Loucy (cell line): ENCODE results near the gene ZNF254.
"Not testable (repeated sequence)": the region's sequence is repeated elsewhere in the genome, so short reads cannot be mapped to it uniquely, and the experiment has no call there.

ENCODE experiments used
- H2AFZ ChIP-seq: fragments of 200-600 bp; sonication (generic); 2 replicates; pipeline ENCODE4 v1.6.0; 2016; ENCODE audit warnings: antibody characterized with exemption, mild to moderate bottlenecking, low read length, moderate library complexity
- H3F3A ChIP-seq: fragments of 200-600 bp; 2 replicates; pipeline ENCODE4 v1.6.0; 2016; ENCODE audit warnings: antibody characterized with exemption, low read depth, mild to moderate bottlenecking
- H3K27me3 ChIP-seq: fragments of 200-600 bp; sonication (generic); 2 replicates; pipeline ENCODE4 v1.6.1; 2014; ENCODE audit warnings: low read length, mild to moderate bottlenecking; ENCODE audit not compliant: insufficient read depth, poor library complexity, severe bottlenecking
- H3K36me3 ChIP-seq: fragments of 200-600 bp; sonication (generic); 2 replicates; pipeline ENCODE4 v1.6.1; 2016; ENCODE audit warnings: low read length; ENCODE audit not compliant: insufficient read depth
- H3K4me1 ChIP-seq: fragments of 200-600 bp; sonication (generic); 2 replicates; pipeline ENCODE4 v1.5.1; 2014; ENCODE audit warnings: low read length, mild to moderate bottlenecking; ENCODE audit not compliant: insufficient read depth, poor library complexity, severe bottlenecking
- H3K4me2 ChIP-seq: fragments of 200-600 bp; sonication (generic); 2 replicates; pipeline ENCODE4 v1.6.0; 2014; ENCODE audit warnings: antibody characterized with exemption, low read length, low read depth, mild to moderate bottlenecking; ENCODE audit not compliant: poor library complexity, severe bottlenecking
- H3K4me3 ChIP-seq: fragments of 200-600 bp; sonication (generic); 2 replicates; pipeline ENCODE4 v1.5.1; 2014; ENCODE audit warnings: low read length, mild to moderate bottlenecking, mixed read lengths; ENCODE audit not compliant: poor library complexity, severe bottlenecking
- H3K79me2 ChIP-seq: fragments of 200-600 bp; sonication (generic); 2 replicates; pipeline ENCODE4 v1.6.1; 2014; ENCODE audit warnings: low read length; ENCODE audit not compliant: insufficient read depth
- H3K9ac ChIP-seq: fragments of 200-600 bp; sonication (generic); 2 replicates; pipeline ENCODE4 v1.6.0; 2014; ENCODE audit warnings: mild to moderate bottlenecking, low read depth, low read length, moderate library complexity; ENCODE audit not compliant: poor library complexity, severe bottlenecking
- H3K9me2 ChIP-seq: fragments of 200-600 bp; sonication (generic); replicated peaks from 2 replicates; pipeline ENCODE4 v1.6.1; 2016; ENCODE audit warnings: low read depth, low read length, mixed read lengths
- H3K9me3 ChIP-seq: fragments of 200-600 bp; sonication (generic); 2 replicates; pipeline ENCODE4 v1.6.1; 2014; ENCODE audit warnings: mild to moderate bottlenecking, antibody characterized with exemption, low read length, low read depth; ENCODE audit not compliant: insufficient read depth
- H4K20me1 ChIP-seq: fragments of 200-600 bp; sonication (generic); 2 replicates; pipeline ENCODE4 v1.6.0; 2014; ENCODE audit warnings: antibody characterized with exemption, low read length, mild to moderate bottlenecking; ENCODE audit not compliant: insufficient read depth, poor library complexity, severe bottlenecking
- CTCF ChIP-seq: fragments of 200-600 bp; sonication (generic); conservative IDR thresholded peaks from 2 replicates; pipeline ENCODE4 v1.5.1; 2014; ENCODE audit warnings: mild to moderate bottlenecking, antibody characterized with exemption, low read length
- EZH2phosphoT487 ChIP-seq: fragments of 200-600 bp; IDR thresholded peaks from 2 replicates; pipeline ENCODE4 v1.6.1; 2018; ENCODE audit warnings: antibody characterized with exemption, mild to moderate bottlenecking, moderate library complexity, borderline replicate concordance

ZNF254 gene

DNA sequence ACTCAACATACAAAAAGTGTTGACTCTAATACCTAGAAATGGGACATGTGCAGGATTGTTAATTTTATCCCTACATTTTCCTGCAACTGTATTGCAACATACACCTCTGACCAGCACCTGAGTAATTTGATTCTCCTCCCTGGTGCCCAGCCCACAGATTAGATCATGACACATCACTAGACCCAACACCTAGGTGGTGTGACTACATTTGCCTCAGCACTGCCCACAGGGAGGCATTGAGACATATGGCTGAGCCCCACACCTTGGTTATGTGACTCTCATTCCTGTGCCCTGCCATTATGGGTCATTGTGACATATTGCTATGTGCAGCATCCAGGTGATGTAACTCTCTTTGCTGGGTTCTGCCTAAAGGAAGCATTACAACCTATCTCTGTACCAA, 13.2 kb upstream of the ZNF254 start:
- no peaks in the 10 kb centered on the region for H3K4me1 ChIP-seq
- no peaks in the 10 kb centered on the region for H4K20me1 ChIP-seq
- no peaks in the 10 kb centered on the region for H3K79me2 ChIP-seq
- no peaks in the 10 kb centered on the region for H3K27me3 ChIP-seq
- H3K36me3 ChIP-seq, result peaks cover 20% of the 10 kb centered on the region; the same call in 1 of the 2 replicates
- H3K4me3 ChIP-seq, result no peak overlapping the region
- H3K9me2 ChIP-seq, result no peaks in the 10 kb centered on the region
- TF ChIP-seq CTCF, result no peak
- TF ChIP-seq EZH2phosphoT487, result no peak
- no peak overlapping the region for H3K9ac ChIP-seq
- H3F3A ChIP-seq, result no peaks in the 10 kb centered on the region
- no peak overlapping the region for H3K4me2 ChIP-seq
- H2AFZ ChIP-seq, result no peak overlapping the region
- H3K9me3 ChIP-seq, result no peaks in the 10 kb centered on the region; the same call in 1 of the 2 replicates

DNA sequence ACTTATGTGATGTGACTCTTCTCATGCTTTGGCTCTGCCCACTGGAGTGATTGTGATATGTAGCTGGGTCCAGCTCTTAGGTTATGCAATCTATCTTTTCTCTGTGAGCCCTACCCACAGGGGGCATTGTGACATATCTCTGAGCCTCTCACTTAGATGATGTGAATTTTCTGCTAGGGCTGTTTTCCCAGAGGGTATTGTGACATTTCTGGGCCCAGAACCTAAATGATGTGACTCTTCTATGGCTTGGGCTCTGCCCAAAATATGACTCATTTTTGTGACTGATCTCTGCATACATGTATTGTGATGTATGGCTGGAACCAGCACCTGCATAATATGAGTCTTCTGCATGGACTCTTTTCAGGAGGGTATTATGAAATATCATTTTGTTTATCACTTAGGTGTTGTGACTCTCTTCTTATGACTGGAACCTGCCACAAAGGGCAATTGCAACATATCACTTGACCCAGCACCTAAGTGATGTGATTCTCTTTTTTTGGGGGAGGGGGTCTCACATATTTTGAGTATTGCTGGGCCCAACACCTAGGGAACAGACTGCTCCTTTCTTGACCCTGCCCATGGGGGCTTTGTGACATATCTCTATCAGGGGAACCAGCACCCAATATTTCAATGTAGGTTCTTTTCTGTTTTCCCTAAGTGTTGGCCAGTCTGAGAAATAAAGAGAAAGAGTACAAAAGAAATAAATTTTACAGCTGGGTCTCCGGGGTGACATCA, 12.1 kb upstream of the ZNF254 start:
- Histone ChIP-seq H3K9me3 (no peaks in the 10 kb centered on the region; the same call in 1 of the 2 replicates), H3K79me2 (no peaks in the 10 kb centered on the region), H3K9ac (no peak overlapping the region), H4K20me1 (no peaks in the 10 kb centered on the region), H3F3A (no peaks in the 10 kb centered on the region), H3K4me1 (no peaks in the 10 kb centered on the region), H2AFZ (no peak overlapping the region), H3K27me3 (no peaks in the 10 kb centered on the region), H3K9me2 (no peaks in the 10 kb centered on the region), H3K36me3 (peaks cover 20% of the 10 kb centered on the region; the same call in 1 of the 2 replicates), H3K4me2 (no peak overlapping the region), H3K4me3 (no peak overlapping the region)
- TF ChIP-seq EZH2phosphoT487 (no peak), CTCF (no peak)

- not testable (repeated sequence) for H3K4me1 ChIP-seq, H3F3A ChIP-seq, H3K27me3 ChIP-seq, H2AFZ ChIP-seq, H3K4me3 ChIP-seq, H3K4me2 ChIP-seq, H3K9me3 ChIP-seq, H3K9me2 ChIP-seq, H3K79me2 ChIP-seq, H4K20me1 ChIP-seq, H3K9ac ChIP-seq
- peaks cover 20% of the 10 kb centered on the region; the same call in 1 of the 2 replicates for H3K36me3 ChIP-seq
Observed at GRCh38 chr19:24075530-24075929, 11.5 kb upstream of the ZNF254 start.

GRCh38 chr19:24078680-24079079, 8.3 kb upstream of the ZNF254 start:
- no peak overlapping the region for H2AFZ ChIP-seq
- no peaks in the 10 kb centered on the region for H3F3A ChIP-seq
- no peak overlapping the region for H3K4me2 ChIP-seq

More at GRCh38 chr19:24078680-24079079, 8.3 kb upstream of the ZNF254 start:
- H3K4me3 ChIP-seq, result no peak overlapping the region
- H3K27me3 ChIP-seq, result no peaks in the 10 kb centered on the region
- H3K9ac ChIP-seq, result no peak overlapping the region
- H3K79me2 ChIP-seq, result no peaks in the 10 kb centered on the region
- H3K36me3 ChIP-seq, result peaks cover 6% of the 10 kb centered on the region; the same call in 1 of the 2 replicates
- H3K9me3 ChIP-seq, result no peaks in the 10 kb centered on the region; the same call in 1 of the 2 replicates
- H4K20me1 ChIP-seq, result no peaks in the 10 kb centered on the region
- no peak for TF ChIP-seq EZH2phosphoT487
- no peak for TF ChIP-seq CTCF
- H3K9me2 ChIP-seq, result no peaks in the 10 kb centered on the region
- no peaks in the 10 kb centered on the region for H3K4me1 ChIP-seq
